Activated gamma-delta T cell (primary cell): ENCODE measurements around the gene RBBP8.
"Not testable (repeated sequence)": the region's sequence is repeated elsewhere in the genome, so short reads cannot be mapped to it uniquely, and the experiment has no call there.

Source experiments
- DNase-seq: peaks from one replicate; lab custom pipeline; 2025; lab: John Stamatoyannopoulos, UW

RBBP8 gene

DNA sequence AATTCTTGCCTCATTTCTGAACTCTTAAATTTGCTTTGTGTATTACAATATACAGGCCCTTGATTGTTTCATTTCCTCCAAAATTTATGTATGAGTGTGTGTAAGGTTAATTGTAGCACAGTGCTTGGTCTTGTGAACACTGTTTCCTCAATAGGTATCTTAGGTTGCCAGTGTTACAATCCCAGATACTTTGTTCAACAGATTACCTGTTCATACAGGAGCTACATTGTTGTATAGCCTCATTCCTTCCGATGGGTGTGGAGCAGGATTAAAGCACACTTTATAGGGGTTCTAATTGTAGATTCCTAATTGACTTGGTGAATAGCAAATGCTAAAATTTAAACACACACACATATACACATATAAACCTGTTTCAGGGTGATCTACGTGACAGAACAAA, 10.7 kb downstream of the RBBP8 start:
- DNase-seq = no peak

DNA sequence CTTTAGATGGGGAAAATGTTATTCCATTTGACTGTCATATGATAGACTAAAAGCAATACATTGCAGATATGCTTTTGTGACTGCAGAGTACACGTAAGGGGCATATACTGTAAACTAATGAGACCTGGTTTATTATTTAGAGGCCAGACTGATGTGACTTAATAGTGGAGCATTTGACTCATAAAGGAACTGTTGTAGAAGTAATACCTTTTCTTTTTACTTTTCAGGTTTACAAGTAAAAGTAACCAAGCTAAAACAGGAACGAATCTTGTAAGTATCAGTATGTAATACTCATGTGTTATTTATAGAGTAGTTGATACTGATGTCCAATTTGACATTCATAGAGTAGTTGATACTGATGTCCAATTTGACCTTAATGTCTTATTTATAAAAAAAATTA, 13.1 kb downstream of the RBBP8 start:
- no peak for DNase-seq

DNA sequence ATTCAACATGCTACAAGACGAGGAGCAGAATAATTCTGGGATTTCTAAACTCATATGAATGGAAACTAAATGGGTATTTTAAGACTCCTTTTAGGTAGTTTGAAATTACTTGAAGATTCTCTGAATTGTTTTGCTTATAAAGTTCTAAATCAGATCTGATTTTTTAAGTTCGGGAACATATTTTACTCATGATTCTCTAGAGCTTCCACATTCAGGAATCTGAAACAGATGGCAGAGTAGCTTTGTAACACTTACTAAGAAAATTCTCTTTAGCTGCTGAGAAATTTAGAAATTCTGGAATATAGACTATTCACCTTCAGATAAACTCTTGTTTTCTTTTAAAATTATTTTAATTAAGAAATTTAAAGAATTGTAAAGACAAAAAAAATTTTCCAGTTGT, 13.7 kb downstream of the RBBP8 start:
- DNase-seq = no peak

DNA sequence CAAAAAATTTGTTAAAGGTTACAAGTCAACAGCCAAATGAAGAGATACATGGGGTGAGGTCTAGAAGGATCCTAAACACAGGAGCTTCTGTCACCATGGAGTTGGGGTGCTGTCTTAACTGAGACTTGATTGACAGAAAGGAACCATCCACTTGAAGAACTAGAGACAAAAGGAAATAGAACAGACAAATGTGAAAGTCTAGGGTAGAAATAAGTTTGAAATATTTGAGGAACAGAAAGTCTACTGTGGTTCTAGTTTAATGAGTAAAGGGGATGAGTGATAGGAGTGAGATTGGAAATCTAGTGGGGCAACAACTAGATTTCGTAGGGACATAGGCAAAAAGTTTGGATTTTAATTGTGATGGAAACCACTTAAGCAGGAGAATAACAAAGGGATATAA, 18.7 kb downstream of the RBBP8 start:
- no peak for DNase-seq

DNA sequence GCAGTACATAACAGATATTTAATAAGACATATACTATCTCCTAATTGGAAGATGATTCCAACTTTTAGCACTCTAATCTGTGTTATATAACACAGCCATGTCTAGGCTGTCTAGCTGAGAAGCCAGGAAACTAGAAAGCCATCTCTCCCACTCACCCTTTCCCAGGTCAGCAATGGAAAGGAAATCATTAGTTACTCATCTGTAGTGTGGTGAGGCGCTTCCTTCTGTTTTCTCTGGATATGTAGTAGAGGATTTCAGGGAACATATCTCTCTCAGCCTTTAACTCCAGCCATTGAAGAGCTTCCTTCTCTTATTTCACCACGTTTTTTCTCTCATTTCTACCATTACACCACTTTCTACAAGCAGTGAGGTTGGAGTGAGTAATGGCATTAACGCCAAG, 19.4 kb downstream of the RBBP8 start:
- no peak for DNase-seq

DNA sequence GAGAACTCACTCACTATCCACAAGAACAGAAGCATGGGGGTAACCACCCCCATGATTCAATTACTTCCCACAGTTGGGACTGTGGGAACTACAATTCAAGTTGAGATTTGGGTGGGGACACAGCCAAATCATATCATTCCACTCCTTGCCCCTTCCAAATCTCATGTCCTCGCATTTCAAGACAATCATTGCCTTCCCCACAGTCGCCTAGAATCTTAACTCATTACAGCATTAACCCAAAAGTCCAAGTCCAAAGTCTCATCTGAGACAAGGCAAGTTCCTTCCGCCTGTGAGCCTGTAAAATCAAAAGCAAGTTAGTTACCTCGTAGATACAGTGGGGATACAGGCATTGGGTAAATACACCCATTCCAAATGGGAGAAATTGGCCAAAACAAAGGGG, 20.9 kb downstream of the RBBP8 start:
- not testable (repeated sequence) for DNase-seq

DNA sequence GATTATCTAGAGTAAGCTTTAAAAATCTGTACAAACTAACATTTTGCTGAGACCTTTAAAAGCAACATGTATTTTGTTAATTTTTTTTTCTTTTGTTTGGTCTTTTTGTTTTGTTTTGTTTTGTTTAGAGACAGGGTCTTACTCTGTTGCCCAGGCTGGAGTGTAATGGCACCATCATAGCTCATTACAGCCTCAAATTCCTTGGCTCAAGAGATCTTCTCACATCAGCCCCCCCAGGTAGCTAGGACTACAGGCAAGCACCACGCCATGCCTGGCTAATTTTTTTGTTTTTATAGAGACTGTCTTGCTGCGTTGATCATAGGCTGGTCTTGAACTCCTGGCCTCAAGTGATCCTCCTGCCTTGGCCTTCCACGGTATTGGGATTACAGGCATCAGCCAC, 23.1 kb downstream of the RBBP8 start:
- no peak for DNase-seq

DNA sequence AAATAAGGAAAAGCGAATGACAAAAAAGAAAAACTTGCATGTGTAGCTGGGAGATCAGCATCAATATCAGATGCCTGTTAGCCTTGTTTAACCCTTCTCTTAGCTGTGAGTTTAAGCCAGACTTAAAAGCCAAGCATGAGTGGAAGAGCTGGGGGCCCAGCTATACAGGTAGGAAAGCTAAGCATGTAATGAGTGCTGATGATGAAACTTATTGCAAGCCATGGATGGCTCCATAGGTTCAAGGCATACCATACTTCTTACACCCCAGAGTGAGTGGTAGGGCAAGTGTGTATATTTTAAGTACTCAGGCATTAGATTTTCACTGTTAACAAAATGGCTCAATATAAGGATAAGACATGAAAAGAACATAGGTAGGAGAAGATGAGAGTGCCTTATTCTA, 28.0 kb downstream of the RBBP8 start:
- DNase-seq = no peak

DNA sequence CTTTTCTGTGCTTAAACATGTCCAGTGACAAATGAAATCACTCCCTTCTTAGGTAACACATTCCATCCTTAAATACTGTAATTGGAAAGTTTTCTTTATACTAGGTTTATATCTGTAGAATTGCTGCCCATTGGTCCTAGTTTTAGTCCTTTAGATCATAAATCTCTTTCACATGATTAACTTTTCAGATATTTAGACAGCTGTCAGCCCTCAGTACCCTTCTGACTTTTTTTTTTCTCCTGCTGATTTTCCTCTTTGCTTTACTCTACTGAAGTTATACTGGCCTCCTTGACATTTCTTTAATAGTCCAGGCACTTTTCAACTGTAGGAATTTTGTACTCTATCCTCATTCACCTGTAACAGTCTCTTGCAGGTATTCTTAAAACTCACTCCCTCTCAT, 28.9 kb downstream of the RBBP8 start:
- no peak for DNase-seq

DNA sequence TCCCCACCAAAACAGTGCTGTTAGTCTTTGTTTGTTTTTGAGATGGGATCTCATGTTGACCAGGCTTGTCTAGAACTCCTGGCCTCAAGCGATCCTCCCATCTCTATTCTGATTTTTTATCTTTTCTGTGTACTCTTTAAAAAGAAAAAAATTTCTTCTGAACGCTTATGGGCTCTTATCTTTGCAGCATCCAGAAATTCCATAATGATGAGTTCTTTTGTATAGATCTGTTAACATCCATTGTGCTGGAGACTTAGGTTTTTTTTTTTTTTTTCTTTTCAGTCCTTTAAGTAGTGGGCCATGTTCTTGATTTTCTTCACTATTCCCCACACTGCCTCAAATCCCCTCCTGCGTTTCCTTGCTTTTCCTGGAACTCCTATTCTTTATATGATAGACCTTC, 31.0 kb downstream of the RBBP8 start:
- DNase-seq = no peak

DNA sequence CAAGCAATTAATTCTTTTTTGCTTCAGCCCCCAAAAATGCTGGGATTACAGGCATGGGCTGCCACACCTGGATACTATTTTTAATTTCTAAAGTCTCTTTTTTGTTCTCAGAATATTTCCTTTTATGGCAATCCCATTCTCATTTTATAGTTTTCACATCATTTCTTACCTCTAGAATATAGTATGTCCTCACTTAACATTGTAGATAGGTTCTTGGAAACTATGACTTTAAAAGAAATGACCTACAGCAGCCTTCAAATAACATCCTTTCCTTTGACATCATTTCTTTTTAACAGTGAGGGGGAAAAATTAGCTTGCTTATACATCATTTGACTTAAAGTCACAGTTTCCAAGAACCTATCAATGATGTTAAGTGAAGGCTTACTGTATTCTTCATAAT, 31.6 kb downstream of the RBBP8 start:
- no peak for DNase-seq

DNA sequence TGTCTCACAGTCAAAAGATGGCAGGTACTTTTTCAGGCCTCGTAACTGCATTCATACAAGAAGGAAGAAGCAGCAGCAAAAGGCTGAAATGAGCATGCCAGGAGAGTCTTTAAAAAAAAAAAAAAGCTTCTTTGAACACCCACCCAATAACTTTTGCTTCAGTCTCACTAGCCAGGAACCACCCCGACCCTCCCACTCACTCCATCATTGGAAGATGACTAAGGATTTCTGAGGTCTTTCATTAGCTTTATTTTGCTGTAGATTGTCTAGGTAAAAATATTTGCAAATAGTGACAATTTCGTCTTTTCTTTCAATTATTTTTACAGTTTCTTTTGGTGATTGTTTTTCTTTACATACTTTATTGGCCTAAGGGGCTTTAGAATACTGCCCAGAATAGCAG, 37.9 kb downstream of the RBBP8 start:
- DNase-seq = no peak

DNA sequence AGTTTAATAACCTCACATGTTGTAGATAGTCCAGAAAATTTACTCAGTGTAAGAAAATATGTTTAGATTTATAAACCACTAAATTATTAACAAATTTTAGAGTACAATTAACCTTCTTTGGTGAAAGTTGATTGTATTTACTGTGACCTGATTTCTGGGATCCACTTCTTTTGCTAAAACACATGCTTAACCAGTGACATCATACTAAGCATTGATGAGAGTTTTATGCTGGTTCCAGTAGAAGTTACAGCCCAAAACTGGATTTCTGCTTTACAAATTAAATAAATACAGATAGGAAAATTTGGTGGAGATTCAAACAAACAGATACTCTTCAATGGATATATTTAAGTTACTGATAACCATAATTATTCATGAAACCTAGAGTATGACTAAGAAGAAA, 40.9 kb downstream of the RBBP8 start:
- DNase-seq = no peak

DNA sequence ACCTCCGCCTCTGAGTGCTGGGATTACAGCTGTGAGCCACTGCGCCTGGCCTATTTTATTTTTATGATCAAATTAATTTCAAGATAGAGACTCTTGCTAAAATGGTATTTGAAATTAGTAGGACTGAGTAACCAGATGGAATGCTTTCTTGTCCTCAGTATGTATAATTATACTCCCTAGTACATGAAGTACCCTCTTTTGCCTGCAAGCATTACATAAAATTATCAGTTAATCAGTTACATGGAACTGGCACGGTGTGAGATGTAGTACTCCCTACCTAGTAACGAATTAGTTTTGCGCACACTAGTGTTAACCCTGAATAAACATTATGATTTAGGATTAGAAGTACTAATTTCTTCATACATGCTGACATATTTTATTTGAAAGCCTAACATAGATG, 41.6 kb downstream of the RBBP8 start:
- no peak for DNase-seq

DNA sequence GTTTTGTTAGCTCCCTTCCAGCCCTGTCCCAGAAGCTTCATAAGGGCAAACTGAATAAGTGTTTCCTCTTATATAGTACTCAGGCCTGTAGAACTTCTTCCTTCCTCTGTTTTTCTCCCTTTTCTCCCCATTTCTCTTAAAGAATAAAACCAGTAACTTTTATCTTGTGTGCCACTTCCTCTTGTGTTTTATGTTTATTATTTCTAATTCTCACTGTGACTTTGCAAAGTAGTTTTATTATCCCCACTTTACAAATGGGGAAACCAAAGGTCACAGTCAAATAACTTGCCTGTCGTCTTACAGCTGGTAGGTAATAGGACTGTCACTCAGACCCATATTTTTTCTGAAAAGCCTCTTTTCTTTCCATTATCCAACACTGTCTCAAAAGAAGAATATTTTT, 42.4 kb downstream of the RBBP8 start:
- no peak for DNase-seq

DNA sequence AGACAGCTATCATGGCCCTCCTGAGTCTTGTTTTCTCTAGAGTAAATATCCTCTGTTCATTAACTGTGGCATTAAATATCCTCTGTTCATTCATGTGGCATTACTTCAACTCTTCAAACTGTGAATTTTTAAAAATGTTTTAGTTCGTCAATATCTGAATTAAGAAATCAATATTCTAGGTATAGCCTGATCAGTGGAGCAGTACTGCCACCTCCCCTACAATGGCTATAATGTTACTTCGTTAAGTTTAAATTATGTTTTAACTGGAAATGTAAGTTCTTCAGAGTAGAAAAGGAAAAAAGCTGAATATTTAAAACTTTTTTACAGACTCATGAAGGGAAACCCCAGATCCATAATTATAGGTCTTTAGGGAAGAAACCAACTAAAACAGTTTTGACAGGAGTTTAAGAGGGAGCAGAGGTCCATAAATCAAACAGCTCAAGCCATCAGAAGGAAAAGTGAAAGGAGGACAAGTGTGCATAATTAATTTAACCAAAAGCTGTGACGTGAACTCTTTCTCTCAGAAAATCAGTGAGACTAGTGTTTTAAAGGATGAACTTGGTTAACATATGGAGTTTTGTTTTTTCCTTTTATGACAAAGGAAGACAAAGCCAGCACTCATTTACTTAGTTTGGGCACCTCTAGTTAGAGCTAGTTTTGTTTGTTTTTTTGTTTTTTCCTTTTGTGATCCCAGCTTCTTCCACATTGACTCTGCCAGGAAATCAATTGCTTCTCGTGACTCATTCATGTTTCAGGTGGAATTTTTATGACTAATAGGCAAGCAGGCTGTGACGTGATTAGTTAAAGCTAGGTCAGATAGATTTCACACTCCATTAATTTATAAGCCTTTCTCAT, 44.9 kb downstream of the RBBP8 start:
- no peak for DNase-seq

DNA sequence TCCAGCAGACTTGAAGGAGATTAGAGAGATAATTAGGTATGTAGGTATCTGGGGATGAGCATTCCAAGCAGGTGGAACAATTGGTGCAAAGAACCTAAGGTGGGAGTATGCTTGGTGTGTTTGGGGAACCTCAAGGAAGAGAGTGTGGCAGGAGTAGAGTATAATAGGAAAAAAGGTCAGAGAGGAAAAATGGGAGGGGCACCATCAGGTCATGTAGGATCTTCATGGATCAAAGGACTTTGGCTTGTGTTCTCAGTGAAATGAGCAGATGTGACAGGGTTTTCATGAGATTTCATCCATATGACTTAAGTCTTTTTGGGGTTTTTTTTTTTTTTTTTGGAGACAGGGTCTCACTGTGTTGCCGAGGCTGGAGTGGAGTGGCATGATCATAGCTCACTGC, 47.3 kb downstream of the RBBP8 start:
- DNase-seq = no peak

DNA sequence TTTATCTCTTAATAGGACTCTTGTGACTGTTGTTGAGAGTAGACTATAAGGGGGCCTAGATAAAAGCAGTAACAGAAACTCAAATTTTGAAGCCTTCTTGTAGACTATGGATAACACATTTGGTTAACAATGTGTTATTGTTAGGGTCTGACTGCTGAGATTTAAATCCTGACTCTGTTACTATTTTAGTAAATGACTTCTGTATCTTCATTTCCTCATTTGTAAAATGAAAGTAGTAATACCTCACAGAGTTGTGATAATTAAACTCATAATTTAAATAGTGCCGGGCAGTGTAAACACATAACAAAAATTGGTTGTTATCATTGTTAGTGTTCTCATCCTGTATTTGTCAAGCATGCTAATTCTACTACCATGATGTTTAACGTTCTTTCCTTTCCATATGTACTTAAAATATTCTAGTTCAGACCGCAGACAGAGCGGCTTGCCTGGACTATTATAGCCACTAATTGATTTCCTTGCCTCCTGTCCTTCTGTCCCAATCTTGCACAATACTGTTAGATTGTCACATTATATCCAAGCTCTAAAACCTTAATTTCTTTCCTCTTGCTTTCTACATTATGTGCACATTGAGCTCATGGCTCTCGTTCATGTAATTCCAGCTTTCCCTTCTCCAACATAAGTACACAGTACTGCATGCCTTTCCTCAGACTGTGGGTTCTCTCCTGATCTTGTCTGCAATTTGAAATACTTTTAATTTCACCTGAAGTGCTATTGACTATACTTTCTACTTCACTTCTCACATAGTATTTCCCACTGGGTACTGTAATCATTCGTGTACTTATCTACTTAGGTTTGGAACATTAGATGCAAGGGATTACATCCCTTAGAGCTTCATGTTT, 48.4 kb downstream of the RBBP8 start:
- no peak for DNase-seq

DNA sequence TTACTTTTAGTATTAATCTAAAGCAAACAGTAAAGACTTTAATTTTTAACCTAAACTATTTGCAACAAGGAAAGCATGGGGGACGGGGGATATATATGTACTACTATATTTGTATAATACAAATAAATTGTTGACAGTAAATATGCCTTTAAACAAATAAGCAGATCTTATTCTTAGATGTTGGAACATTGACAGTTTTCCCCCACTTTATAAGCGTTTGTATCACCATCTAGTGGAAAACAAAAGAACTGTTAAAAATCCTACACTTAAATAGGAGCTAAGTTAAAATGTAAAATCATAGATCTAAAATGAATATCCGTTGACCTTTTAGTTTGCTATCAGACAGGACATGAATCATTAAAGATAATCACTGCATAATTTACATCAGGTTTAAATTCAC, 50.0 kb downstream of the RBBP8 start:
- DNase-seq = no peak

DNA sequence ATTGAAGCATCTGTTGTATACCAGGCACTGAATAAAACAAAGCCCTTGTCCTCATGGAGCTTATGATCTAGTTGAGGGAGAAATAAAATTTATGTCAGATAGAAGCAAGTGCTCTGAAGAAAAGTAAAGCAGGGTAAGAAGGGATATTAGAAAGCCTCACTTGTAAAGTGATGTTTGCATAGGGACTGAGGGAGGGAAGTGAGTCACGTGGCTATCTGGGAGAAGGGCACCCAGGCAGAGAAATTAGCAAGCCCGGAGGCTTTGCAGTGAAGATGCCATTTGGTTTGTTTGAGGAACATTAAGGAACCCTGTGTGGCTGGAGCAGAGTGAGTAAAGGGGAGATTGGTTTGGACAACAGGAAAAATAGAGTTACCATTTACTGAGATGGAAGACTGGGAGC, 52.1 kb downstream of the RBBP8 start:
- no peak for DNase-seq

DNA sequence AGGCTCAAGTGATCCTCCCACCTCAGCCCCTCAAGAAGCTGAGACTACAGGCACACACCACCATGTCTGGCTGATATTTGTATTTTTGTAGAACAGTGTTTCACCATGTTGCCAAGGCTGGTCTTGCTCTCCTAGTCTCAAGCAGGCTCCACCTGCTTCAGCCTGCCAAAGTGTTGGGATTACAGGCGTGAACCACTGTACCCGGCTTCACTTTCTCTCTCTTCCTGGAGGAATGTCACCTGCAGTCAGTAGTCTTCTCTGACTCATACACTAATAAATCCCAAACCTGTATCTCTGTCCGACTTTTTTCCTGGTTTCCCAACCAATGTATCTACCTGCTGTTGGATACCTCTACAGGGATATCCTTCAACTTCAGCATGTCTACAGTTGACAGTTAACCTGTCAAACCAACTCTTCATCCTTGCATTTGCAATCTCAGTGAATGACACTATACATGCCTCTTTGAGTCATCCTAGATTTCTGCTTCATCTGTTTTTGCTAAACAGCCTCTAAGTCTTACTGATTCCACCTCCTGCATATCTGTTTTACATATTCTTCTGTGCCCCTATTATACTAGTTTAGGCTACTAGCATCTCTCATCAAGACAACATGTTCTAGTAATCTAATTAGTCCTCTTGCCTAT, 54.5 kb downstream of the RBBP8 start:
- DNase-seq = no peak

DNA sequence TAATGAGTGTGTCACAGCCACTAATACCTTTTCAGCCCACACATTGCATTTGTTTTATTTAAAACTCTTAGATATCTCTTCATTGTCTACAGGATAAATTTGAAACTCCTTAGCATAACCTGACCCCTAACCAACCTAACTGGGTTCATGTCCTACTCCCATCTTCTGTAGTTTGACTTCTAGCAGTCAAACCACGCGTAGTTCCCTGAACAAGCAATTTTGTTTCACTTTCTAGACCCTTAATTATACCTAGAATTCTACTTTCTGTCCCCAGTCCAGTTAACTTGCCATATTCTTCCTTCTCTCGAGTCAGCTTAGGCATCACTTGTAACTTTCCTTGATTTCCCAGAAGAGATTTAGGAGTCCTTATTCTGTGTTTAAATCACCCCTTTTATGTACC, 55.1 kb downstream of the RBBP8 start:
- DNase-seq = no peak

DNA sequence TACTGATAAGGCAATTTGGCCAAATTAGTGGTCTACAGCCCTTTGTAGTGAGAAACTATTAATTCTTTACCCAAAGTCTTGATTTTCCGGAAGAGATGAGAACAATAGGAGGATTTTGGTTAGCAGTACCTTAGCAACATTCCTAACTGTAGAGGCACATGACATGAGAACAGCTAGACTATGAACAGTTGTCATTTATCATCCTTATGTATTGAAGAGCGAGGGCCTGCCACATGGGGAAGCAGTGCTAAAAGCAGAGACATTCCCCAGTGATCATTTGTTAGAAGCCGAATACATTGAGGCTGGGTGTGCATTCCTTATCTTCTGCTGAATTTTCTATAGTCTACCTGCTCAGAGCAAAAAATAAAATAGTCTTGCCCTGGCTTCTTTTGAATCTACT, 65.2 kb downstream of the RBBP8 start:
- no peak for DNase-seq
